SKM-1 treated with dmso at 0.1 percent for 144 hours (cell line): Measurements from ENCODE around the gene GRK1.

Experiments
- DNase-seq: peaks from one replicate; lab custom pipeline; 2025; ENCODE audit not compliant: unreplicated experiment; lab: John Stamatoyannopoulos, UW

GRK1 gene

DNA sequence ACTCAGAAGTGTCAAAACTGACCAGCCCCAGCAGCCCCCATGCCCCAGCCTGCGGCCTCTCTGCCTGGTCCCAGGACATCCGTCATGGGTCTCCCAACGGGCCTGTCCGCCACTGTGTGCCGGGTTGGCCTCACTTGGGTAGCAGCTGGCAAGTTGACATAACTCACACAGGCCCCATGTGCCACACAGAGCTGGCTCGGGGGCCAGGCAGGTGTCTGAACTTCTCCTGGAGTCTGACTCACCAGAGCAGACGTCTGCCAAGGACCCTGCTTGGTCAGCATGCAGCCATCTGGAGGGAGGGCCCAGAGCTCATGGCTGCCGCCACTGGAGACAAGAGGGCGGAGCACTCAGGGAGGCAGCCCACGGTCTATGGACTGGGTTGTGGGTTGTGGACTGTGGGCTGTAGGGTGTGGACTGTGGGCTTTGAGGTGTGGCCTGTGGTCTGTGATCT is 60.0 kb downstream of the GRK1 start:
- no peak for DNase-seq

- no peak for DNase-seq
These were observed 61.6 kb downstream of the GRK1 start for GRCh38 chr13:113728571-113729054.

GRCh38 chr13:113729187-113730019 is 62.4 kb downstream of the GRK1 start:
- DNase-seq: no peak

DNA sequence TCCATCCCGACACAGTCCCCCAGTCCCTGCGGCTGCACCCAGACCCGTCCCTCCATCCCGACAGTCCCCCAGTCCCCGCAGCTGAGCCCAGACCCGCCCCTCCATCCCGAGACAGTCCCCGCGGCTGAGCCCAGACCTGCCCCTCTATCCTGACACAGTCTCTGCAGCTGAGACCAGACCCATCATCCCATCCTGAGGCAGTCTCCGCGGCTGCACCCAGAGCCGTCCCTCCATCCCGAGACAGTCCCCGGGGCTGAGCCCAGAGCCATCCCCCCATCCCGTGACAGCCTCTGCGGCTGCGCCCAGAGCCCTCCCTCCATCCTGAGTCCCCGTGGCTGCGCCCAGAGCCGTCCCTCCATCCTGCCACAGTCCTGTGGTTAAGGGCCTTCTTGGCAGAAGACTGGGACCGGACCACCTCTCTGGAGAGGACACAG is 63.3 kb downstream of the GRK1 start:
- DNase-seq: no peak

- DNase-seq: no peak
These were observed 63.8 kb downstream of the GRK1 start for GRCh38 chr13:113730831-113731191.

- DNase-seq: no peak
These were observed 64.5 kb downstream of the GRK1 start for GRCh38 chr13:113731192-113732175.

GRCh38 chr13:113732176-113732960 is 65.3 kb downstream of the GRK1 start:
- DNase-seq: no peak

DNA sequence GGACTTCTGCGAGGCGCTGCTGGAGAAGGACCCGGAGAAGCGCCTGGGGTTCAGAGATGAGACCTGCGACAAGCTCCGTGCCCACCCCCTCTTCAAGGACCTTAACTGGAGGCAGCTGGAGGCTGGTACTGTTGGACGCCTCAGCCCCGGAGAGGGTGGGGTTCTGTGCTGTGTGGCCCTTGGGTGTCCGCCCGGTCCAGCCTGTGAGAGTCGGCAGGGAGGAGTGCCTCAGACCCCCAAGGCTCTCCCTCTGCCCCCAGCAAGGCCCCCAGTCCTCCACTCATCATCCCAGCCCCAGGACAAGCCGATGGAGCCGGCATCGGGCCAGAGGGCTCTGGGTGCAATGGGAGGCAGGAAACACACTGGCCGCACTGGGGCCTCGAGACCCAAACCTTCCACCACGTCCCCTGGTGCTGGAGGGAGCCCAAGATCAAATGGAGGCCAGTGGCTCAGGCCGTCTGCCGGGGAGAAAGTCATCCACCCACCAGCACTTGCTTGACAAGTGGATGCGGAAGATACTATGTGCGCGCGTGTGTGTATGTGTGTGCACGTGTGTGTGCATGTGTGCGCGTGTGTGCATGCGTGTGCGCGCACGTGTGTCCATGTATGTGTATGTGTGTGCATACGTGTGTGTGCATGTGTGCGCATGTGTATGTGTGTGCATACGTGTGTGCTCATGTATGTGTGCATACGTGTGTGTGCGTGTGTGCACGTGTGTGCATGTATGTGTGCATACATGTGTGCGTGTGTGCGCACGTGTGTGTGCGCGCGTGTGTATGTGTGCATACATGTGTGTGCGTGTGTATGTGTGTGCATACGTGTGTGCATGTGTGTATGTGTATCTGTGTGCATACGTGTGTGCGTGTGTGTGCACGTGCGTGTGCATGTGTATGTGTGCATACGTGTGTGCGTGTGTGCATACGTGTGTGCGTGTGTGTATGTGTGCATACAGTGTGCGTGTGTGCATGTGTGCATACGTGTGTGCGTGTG is 66.2 kb downstream of the GRK1 start:
- DNase-seq: no peak

DNA sequence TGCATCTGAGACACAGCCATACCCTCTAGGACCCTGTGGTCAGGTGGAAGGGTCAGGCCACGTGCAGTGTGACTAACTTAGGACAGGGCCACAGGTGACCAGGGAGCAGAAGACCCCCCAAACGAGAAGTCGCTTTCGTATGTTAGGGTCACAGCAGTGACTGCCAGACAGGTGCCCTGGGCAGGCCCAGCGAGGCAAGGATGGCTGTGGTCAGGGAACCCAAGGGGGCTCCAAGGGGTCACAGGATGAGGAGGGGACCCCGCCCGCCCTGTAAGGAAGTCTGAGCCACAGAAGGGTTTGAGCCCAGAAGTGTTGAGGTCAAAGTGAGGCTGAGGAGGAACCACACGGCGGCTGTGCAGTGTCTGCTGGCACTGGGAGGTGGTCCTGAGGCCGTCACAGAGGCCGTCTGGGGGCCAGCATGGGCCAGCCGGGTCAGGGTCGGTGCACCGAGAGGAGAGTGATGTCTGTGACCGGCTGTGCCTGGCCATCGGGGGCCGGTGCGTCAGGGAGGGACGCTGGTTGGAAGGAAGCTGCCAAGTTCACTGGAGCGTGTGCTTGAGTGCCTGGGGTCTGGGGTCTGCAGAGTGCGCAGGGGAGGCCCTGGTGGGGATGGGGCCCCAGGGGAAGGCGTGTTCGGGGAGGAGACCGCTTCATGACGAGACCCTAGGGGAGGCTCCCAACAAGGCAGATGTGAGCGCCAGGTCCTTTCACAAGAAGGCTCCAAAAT is 67.2 kb downstream of the GRK1 start:
- DNase-seq: no peak

GRCh38 chr13:113734826-113735125 is 67.8 kb downstream of the GRK1 start:
- DNase-seq: no peak

DNA sequence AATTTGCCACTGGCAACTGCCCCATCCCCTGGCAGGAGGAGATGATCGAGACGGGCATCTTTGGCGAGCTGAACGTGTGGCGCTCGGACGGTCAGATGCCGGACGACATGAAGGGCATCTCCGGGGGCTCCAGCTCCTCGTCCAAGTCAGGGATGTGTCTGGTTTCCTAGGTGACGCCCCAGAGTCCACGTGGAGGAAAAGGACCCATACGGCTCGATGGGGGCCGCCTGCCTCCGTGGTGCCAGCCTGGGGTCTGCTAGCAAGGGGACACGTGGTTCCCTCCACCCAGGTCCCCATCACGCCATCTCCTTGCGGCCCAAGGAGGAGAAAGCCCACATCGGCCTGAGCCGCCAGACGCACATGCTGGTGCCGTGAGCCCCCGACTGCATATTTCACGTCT is 68.2 kb downstream of the GRK1 start:
- DNase-seq: no peak

DNA sequence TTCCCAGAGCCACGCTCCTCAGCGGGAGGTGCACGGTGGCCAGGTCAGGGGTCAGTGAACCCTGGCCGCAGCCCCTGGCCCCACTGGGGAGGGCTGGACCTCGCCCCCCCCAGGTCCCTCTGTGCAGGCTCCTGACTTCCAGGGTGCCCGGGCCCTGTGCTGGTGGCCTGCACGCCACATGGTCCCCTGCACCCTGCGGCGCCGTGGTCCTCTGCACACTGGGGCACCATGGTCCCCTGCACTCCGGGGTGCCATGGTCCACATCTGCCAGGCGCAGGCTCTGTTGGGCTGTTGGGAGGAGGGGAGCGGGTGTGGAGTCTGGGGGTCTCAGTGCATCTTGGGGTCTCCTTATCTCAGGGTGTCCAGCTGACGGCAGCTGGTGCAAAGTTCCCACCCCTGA is 68.7 kb downstream of the GRK1 start:
- DNase-seq: no peak

DNA sequence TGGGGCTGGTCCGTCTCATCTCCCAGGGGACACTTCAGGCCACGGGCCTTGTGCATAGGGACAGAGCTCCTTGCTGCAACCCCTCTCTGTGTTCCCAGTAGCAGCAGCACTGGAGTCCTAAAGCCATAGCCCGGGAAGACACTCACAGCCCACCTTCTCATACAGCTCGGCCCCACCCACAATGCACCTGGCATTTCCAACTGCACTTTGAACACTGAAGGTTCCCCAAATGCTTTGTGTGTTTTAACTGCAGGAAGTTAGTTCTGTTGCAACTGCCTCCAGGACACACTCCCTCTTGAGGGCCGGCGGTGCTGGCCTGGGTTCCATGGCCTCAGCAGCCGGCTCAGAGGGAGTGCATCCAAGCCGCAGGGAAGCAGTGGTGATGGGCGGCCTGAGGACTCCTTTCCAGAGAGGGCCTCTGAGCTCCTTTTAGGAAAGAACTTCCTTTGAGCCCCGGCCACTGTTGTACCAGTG is 69.3 kb downstream of the GRK1 start:
- DNase-seq: peak; percentile 44

DNA sequence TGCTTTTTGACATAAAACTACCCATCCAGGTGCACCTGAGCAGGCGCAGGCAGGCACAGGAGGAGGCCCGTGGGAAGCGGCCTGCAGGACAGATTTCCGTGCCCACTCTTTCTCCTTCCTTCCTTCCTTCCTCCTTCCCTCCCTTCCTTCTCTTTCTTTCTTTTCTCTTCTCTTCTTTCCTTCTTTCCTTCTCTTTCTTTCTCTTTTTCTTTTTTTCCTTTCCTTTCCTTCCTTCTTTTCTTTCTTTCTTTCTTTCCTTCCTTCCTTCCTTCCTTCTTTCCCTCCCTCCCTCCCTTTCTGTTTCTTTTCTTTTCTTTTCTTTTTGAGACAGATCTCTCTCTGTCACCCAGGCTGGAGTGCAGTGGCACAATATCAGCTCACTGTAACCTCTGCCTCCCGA is 70.8 kb downstream of the GRK1 start:
- no peak for DNase-seq

DNA sequence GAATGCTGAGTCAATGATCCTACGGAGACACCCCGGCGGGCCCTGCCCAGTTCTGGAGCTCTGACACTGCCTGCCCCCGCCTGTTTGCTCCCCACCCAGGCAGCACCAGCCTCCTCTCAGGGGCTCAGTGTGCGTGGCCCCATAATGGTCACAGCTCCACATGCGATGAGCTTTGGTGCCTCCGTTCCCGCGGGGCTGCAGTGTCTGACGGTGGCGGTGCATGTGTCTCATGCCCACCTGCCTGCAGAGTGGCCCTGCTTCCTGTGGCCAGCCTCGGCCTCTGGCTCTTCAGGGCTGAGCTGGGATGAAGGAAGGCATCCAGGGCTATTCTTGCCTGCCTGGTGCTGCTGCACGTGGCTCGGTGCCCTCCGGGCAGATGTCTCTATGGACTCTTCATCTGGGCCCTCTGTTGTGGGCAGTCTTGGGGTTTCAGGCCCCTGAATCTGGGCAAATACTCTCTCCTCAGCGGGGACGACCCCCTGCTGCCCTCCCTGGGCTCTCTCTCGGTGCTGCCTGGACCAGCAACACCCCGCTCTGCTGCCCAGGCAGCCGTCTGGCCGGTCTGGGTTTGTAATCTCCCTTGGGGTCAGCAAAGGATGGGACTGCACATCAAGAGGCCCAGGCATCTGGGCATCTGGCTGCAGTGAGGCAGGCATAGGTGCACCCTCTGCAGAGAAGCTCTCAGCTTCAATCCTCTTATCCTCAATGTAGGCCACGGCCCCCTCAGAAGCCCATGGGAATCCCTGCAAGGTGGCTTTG is 72.7 kb downstream of the GRK1 start:
- DNase-seq: no peak

DNA sequence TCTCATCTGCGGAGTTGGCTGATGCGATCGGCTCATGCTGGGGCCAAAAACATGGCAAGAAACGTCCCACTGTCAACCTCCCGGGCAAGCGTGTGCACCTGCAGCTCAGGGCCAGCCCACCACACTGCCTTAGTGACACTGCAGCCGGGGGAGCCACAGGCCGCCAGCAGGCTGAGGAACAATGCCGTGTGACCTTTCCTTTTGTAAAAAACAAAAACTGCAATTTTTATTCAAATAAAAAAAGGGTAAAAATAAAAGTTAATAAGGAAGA is 73.2 kb downstream of the GRK1 start:
- DNase-seq: no peak

DNA sequence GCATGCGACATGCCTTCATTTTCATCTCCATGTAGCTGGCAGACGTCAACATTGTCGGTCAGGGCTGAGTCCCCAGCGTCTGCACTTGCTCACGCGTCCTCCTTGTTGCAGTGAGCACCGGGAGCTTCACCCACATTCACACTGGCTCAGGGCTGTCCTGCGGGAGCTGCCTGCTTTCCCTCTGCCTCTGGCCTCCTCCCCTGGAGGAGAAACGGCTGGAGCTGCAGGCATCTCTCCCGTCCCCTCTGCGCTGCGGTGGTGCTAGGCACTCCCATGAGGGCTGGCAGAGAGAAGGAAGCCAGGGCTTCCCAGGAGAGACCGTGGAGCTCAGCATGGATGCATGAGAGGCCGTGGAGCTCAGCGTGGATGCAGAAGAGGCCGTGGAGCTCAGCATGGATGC is 73.6 kb downstream of the GRK1 start:
- DNase-seq: no peak

DNA sequence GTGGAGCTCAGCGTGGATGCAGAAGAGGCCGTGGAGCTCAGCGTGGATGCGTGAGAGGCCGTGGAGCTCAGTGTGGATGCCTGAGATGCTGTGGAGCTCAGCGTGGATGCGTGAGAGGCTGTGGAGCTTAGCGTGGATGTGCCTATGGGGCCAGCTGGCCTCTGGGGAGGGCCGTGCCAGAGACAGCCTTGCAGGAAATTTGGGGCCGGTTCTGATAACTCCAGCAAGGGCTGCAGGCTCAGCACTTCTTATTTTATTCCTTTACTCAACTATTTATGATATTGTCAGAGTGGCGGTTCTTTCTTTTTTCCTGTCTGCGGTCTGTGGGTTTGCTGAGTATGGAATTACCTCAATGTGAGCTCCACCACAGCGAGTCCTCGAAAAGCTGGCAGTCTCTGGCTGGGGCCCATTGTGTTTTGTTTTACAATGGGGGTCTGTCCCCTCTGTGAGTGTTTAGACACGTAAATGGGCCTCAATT is 74.2 kb downstream of the GRK1 start:
- DNase-seq: peak; percentile 60
